Measurements from ENCODE around the gene UGT1A1.

The UGT1A1 gene

DNA sequence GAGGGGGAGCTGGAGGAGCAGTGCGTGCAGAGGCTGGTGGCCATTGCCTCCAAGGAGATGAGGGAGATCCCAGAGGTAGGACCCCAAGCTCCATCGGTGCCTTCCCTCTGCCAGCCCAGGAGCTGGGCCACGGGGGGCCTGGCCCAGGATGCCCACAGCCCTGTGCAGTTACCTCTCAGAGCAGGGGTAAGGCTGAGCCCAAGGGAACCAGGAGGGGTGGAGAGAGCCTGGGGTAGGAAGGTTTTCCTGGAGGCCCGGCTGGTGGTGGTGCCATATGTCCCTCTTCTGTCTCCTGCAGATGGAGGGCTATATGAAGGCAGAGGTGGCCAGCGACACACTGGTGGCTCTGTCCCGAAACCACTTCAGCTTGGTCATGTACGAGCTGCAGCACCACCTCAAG is 29.5 kb downstream of the UGT1A1 start:
- Histone ChIP-seq H3K4me3 (no peak overlapping the region), H3K36me3 (ENCODE audit: insufficient read depth, low read length) (peaks cover 5% of the 10 kb centered on the region; the same call in 1 of the 2 replicates), H3K9me3 (ENCODE audit: low read depth, low read length) (no peaks in the 10 kb centered on the region; the same call in 1 of the 2 replicates), H3K27ac (peak overlapping the region; percentile 82), H3K9ac (ENCODE audit: insufficient read length) (no peak overlapping the region)
- no peak for DNase-seq (ENCODE audit: low read depth, low spot score)
- no peak for TF ChIP-seq EZH2 (IDR thresholded peaks at IDR 0.05)
- TF ChIP-seq POLR2AphosphoS5 (IDR thresholded peaks at IDR 0.05; ENCODE audit: borderline replicate concordance, low read depth, low read length): no peak
- TF ChIP-seq FOXP2 (optimal IDR thresholded peaks at IDR 0.05; ENCODE audit: control extremely low read depth, extremely low read length, insufficient read depth): no peak

DNA sequence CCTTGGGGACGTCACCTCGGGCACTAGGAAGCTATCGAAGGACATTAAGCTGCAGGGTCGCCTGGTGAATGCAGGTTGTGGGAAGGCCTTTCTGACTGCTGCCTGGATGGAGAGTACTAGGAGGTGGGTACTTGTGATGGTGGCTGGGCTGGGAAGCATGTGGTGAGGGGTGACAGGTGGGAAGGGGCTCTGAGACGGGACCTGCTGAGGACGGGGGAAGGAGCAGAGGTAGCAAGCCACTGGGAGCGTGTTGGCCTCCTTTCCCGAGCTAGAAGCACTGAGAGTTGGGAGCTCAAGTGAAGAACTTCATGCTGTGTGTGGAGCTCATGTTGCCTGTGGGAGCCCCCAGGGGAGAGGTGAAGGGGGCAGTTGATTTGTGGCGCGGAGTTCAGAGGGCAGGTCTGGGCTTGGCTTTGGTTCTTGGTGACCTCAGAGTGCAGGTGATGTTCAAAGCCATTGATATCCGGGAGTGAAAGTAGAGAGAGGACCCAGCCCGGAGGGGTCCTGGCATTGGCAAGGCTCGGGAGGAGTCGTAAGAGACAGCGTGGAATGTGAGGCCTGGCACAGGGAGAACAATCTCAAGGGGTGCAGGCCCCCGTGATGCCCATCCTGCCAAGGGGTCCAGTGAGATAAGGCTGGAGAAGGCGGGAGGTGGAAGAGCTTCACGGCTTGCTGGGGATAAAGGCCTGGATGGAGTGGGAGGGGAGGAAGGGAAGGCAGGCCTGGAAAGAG is 31.2 kb downstream of the UGT1A1 start:
- no peak for DNase-seq (ENCODE audit: low read depth, low spot score)
- Histone ChIP-seq H3K4me3 (peak overlapping the region; percentile 67), H3K9me3 (ENCODE audit: low read depth, low read length) (no peaks in the 10 kb centered on the region; the same call in 1 of the 2 replicates), H3K9ac (ENCODE audit: insufficient read length) (peak overlapping the region; percentile 53), H3K36me3 (ENCODE audit: insufficient read depth, low read length) (peaks cover 7% of the 10 kb centered on the region; the same call in 1 of the 2 replicates), H3K27ac (peak overlapping the region; percentile 69)
- TF ChIP-seq POLR2AphosphoS5 (IDR thresholded peaks at IDR 0.05; ENCODE audit: borderline replicate concordance, low read depth, low read length) (no peak), EZH2 (IDR thresholded peaks at IDR 0.05) (no peak), FOXP2 (optimal IDR thresholded peaks at IDR 0.05; ENCODE audit: control extremely low read depth, extremely low read length, insufficient read depth) (no peak)

DNA sequence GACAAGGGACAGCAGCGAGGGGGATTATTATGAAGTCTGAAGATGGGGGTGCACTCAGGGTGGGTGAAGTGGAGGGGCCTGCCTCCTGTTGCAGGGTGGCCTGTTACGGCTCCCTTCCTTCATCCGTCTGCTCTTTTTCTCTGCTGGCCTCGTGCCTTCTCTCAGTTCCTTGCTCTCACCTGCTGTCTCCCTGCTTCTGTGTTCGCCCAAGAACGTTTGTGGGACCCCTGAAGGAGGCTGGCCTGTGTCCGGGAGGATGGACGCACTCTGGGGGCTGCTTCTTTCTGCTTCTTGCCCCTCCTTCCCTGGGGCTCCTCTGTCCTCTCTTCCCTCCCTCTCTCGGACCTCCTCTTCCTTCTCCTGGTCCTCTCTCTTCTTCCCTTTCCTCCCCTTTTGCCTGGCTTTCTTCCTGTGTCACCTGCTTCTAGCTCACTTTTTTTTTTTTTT is 31.8 kb downstream of the UGT1A1 start:
- peak overlapping the region; percentile 67 for H3K4me3 ChIP-seq
- no peak for DNase-seq (ENCODE audit: low read depth, low spot score)
- peak overlapping the region; percentile 53 for H3K9ac ChIP-seq (ENCODE audit: insufficient read length)
- TF ChIP-seq EZH2 (IDR thresholded peaks at IDR 0.05) (no peak), POLR2AphosphoS5 (IDR thresholded peaks at IDR 0.05; ENCODE audit: borderline replicate concordance, low read depth, low read length) (no peak), FOXP2 (optimal IDR thresholded peaks at IDR 0.05; ENCODE audit: control extremely low read depth, extremely low read length, insufficient read depth) (no peak)
- H3K36me3 ChIP-seq (ENCODE audit: insufficient read depth, low read length): peaks cover 7% of the 10 kb centered on the region; the same call in 1 of the 2 replicates
- H3K9me3 ChIP-seq (ENCODE audit: low read depth, low read length): no peaks in the 10 kb centered on the region
- no peak overlapping the region for H3K27ac ChIP-seq

DNA sequence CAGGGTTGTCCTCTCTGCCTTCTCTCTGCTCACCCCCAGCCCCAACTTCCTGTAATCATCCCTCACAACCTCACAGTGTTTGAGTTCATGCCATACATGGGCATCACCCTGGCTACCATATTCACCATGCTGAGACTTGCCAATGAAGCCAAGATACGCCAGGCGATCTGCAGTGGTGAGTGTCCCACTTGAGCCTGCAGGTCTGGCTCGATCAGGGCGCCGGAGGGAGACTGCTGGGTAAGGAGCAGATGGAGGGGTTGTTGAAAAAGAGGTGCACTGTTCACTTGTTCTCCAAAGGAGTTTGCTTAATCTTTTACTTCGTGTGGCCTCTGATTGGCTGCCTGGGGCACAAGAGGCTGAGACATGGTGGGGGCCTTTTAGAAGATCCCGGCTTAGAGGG is 32.6 kb downstream of the UGT1A1 start:
- TF ChIP-seq EZH2 (IDR thresholded peaks at IDR 0.05): no peak
- no peak for TF ChIP-seq FOXP2 (optimal IDR thresholded peaks at IDR 0.05; ENCODE audit: control extremely low read depth, extremely low read length, insufficient read depth)
- TF ChIP-seq POLR2AphosphoS5 (IDR thresholded peaks at IDR 0.05; ENCODE audit: borderline replicate concordance, low read depth, low read length): no peak
- Histone ChIP-seq H3K27ac (no peak overlapping the region), H3K9ac (ENCODE audit: insufficient read length) (no peak overlapping the region), H3K9me3 (ENCODE audit: low read depth, low read length) (no peaks in the 10 kb centered on the region), H3K4me3 (peak overlapping the region; percentile 67), H3K36me3 (ENCODE audit: insufficient read depth, low read length) (peaks cover 7% of the 10 kb centered on the region; the same call in 1 of the 2 replicates)
- DNase-seq (ENCODE audit: low read depth, low spot score): no peak

DNA sequence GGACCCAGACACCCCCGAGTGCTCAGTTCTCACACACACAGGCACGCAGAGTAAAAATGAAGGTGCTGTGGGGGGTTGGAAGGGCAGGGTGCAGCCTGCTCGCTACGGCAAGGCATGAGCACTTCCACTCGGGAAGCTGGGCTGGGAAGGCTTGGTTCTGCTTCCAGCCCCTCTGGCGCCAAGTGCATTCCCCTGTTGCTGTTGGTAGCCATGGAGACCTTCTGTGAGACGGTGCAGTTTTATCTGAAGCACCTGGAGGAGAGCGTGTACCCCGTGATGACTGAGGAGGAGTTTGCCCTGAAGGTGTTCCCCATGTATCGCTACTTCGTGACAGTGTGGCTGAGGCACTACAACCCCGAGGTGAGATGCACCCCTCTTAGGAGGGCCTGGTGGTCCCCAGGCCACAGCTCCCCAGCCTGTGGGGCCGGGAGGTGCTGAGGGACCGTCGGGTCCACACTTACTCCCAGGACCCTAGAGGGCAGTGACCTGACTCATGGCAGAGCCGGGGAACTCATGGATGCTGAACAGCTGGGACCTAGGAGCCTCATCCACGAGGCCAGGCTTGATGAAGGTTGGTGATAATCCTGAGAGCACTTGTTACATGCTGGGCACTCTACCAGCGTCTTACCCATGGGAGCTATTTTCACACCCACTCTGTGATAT is 33.5 kb downstream of the UGT1A1 start:
- Histone ChIP-seq H3K9ac (ENCODE audit: insufficient read length) (no peak overlapping the region), H3K36me3 (ENCODE audit: insufficient read depth, low read length) (peaks cover 7% of the 10 kb centered on the region; the same call in 1 of the 2 replicates), H3K9me3 (ENCODE audit: low read depth, low read length) (no peaks in the 10 kb centered on the region), H3K4me3 (peak overlapping the region; percentile 67), H3K27ac (no peak overlapping the region)
- DNase-seq (ENCODE audit: low read depth, low spot score): no peak
- TF ChIP-seq FOXP2 (optimal IDR thresholded peaks at IDR 0.05; ENCODE audit: control extremely low read depth, extremely low read length, insufficient read depth) (no peak), EZH2 (IDR thresholded peaks at IDR 0.05) (no peak), POLR2AphosphoS5 (IDR thresholded peaks at IDR 0.05; ENCODE audit: borderline replicate concordance, low read depth, low read length) (no peak)

DNA sequence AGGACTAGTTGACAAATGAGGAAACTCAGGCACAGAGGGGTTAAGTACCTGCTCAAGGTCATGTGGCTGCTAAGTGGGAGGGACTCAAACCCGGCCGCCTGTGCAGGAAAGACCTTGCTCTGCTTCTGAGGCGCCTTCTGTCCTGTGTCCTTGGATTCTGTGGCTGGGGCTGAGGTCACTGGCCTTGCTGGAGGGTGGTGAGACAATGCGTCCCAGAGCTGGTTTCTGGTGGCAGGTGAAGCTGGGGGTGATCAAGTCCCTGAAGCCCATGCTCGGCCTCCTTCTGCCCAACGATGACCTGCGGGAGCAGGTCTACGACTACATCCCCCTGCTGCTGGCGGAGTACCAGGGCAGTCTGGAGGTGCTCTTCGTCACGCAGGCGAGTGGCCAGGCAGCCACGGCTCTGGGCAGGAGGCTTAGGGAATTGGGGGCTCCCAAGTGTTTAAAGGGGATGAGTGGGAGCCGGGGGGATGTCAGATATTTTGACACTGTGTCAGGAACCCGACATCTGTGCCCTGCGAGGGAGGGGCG is 34.1 kb downstream of the UGT1A1 start:
- DNase-seq (ENCODE audit: low read depth, low spot score): no peak

DNA sequence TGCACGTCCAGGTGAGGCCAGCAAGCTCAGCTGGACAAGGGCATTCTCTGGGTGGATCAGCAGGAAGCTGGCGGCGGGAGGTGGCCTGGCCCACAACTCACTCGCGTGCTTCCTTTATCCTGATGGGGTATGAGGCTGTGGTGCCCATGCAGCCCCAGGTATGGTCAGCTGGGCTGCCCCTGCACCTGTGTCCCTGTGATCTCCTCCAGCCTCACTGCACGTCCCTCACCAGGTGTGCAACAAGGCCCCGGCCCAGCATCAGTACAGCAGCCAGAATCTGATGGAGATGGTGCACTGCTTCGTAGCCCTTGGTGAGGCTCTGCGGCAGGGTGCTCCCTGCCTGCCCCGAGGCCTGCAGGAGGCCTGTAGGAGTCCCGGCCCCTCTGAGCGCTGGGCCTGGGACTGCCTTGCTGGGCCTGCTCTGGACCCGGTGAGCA is 35.7 kb downstream of the UGT1A1 start:
- Histone ChIP-seq H3K36me3 (ENCODE audit: insufficient read depth, low read length) (peaks cover 7% of the 10 kb centered on the region; the same call in 1 of the 2 replicates), H3K4me3 (no peak overlapping the region), H3K9me3 (ENCODE audit: low read depth, low read length) (no peaks in the 10 kb centered on the region), H3K9ac (ENCODE audit: insufficient read length) (no peak overlapping the region), H3K27ac (no peak overlapping the region)
- DNase-seq (ENCODE audit: low read depth, low spot score): no peak
- TF ChIP-seq EZH2 (IDR thresholded peaks at IDR 0.05) (no peak), POLR2AphosphoS5 (IDR thresholded peaks at IDR 0.05; ENCODE audit: borderline replicate concordance, low read depth, low read length) (no peak), FOXP2 (optimal IDR thresholded peaks at IDR 0.05; ENCODE audit: control extremely low read depth, extremely low read length, insufficient read depth) (no peak)

More for the DNA sequence above, 34.1 kb downstream of the UGT1A1 start:
- TF ChIP-seq EZH2 (IDR thresholded peaks at IDR 0.05) (no peak), POLR2AphosphoS5 (IDR thresholded peaks at IDR 0.05; ENCODE audit: borderline replicate concordance, low read depth, low read length) (no peak), FOXP2 (optimal IDR thresholded peaks at IDR 0.05; ENCODE audit: control extremely low read depth, extremely low read length, insufficient read depth) (no peak)
- Histone ChIP-seq H3K36me3 (ENCODE audit: insufficient read depth, low read length) (peaks cover 7% of the 10 kb centered on the region; the same call in 1 of the 2 replicates), H3K4me3 (no peak overlapping the region), H3K27ac (no peak overlapping the region), H3K9ac (ENCODE audit: insufficient read length) (no peak overlapping the region), H3K9me3 (ENCODE audit: low read depth, low read length) (no peaks in the 10 kb centered on the region)

DNA sequence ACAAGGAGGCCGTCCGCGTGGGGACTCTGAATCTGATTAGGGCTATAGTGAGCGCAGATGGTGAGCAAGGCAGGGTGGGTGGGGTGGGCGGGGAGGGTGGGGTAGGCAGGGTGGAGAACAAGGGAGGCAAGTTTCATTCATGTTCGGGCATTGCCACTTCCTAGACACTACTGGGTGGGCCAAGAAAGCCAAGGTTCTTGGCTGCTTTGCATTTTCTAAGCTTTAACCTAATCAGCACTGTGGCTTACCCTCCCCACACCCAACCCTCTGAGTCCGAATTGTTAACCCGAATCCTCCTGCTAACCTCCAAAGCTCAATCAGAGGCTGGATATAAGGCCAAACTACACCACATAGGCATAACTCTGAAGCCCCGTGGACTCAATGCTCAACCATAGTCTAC is 36.2 kb downstream of the UGT1A1 start:
- Histone ChIP-seq H3K36me3 (ENCODE audit: insufficient read depth, low read length) (peaks cover 7% of the 10 kb centered on the region; the same call in 1 of the 2 replicates), H3K4me3 (no peak overlapping the region), H3K9ac (ENCODE audit: insufficient read length) (no peak overlapping the region), H3K9me3 (ENCODE audit: low read depth, low read length) (no peaks in the 10 kb centered on the region), H3K27ac (no peak overlapping the region; the same call in 1 of the 2 replicates)
- TF ChIP-seq POLR2AphosphoS5 (IDR thresholded peaks at IDR 0.05; ENCODE audit: borderline replicate concordance, low read depth, low read length): no peak
- TF ChIP-seq EZH2 (IDR thresholded peaks at IDR 0.05): no peak
- no peak for TF ChIP-seq FOXP2 (optimal IDR thresholded peaks at IDR 0.05; ENCODE audit: control extremely low read depth, extremely low read length, insufficient read depth)
- no peak for DNase-seq (ENCODE audit: low read depth, low spot score)

Measured in SK-N-MC (cell line).